Effector CD4-positive, alpha-beta T cell (primary cell): ENCODE measurements around the gene PGM1.

ENCODE experiments used
- DNase-seq: peaks from one replicate; pipeline ENCODE4 v3.0.0-alpha.2; 2020

PGM1 gene

GRCh38 chr1:63601463-63601862 is 8.3 kb downstream of the PGM1 start:
- no peak for DNase-seq

GRCh38 chr1:63601912-63602311 is 8.7 kb downstream of the PGM1 start:
- DNase-seq: no peak

GRCh38 chr1:63602629-63603028 is 9.4 kb downstream of the PGM1 start:
- DNase-seq: no peak

- no peak for DNase-seq
Measured at GRCh38 chr1:63603810-63604209, 10.6 kb downstream of the PGM1 start.

GRCh38 chr1:63607322-63607721 is 14.1 kb downstream of the PGM1 start:
- DNase-seq: no peak

- no peak for DNase-seq
Measured at GRCh38 chr1:63611231-63611630, 18.0 kb downstream of the PGM1 start.

- DNase-seq: no peak
Measured at GRCh38 chr1:63612564-63612963, 19.4 kb downstream of the PGM1 start.

GRCh38 chr1:63612971-63613370 is 19.8 kb downstream of the PGM1 start:
- no peak for DNase-seq

GRCh38 chr1:63615768-63616420 is 22.7 kb downstream of the PGM1 start:
- peak; percentile 58 for DNase-seq

GRCh38 chr1:63617450-63617849 is 24.2 kb downstream of the PGM1 start:
- no peak for DNase-seq

- no peak for DNase-seq
Measured at GRCh38 chr1:63618011-63618410, 24.8 kb downstream of the PGM1 start.

GRCh38 chr1:63619558-63619957 is 26.3 kb downstream of the PGM1 start:
- no peak for DNase-seq

GRCh38 chr1:63620671-63621070 is 27.5 kb downstream of the PGM1 start:
- DNase-seq: no peak

- no peak for DNase-seq
Measured at GRCh38 chr1:63621075-63621474, 27.9 kb downstream of the PGM1 start.

GRCh38 chr1:63621698-63622097 is 28.5 kb downstream of the PGM1 start:
- DNase-seq: no peak

GRCh38 chr1:63622849-63623566 is 29.8 kb downstream of the PGM1 start:
- DNase-seq: no peak

- DNase-seq: no peak
Measured at GRCh38 chr1:63623952-63624351, 30.7 kb downstream of the PGM1 start.

- no peak for DNase-seq
Measured at GRCh38 chr1:63624911-63625310, 31.7 kb downstream of the PGM1 start.

GRCh38 chr1:63626222-63626621 is 33.0 kb downstream of the PGM1 start:
- DNase-seq: no peak

GRCh38 chr1:63628607-63629006 is 35.4 kb downstream of the PGM1 start:
- DNase-seq: no peak

- DNase-seq: no peak
Measured at GRCh38 chr1:63630238-63630637, 37.0 kb downstream of the PGM1 start.

GRCh38 chr1:63630666-63631065 is 37.5 kb downstream of the PGM1 start:
- DNase-seq: no peak

GRCh38 chr1:63632110-63632509 is 38.9 kb downstream of the PGM1 start:
- no peak for DNase-seq

GRCh38 chr1:63633281-63633680 is 40.1 kb downstream of the PGM1 start:
- no peak for DNase-seq

GRCh38 chr1:63634471-63634870 is 41.3 kb downstream of the PGM1 start:
- DNase-seq: no peak
